Tibial nerve (tissue), 4 donors: ENCODE results near the gene FOXD1. TPM values are rescaled to one million over a fixed set of nuclear protein-coding genes. Genes with fewer than 3 reads are reported as not detected.

Experiments used
- DNase-seq, 2 donors: peaks; one replicate each; pipeline ENCODE4 v3.0.0-alpha.2; 2019; ENCODE audit warnings: low spot score in 2 of 2
- H3K27ac ChIP-seq, 4 donors: fragments of 200-600 bp; sonication (generic) in 3 of 4; one replicate each; pipeline ENCODE4 v1.5.1; 2017 to 2019; ENCODE audit warnings: mild to moderate bottlenecking in 1 of 4
- H3K27me3 ChIP-seq, 2 donors: fragments of 200-600 bp; sonication (generic) in 1 of 2; one replicate each; pipeline versions ENCODE4 v1.5.1 to v1.6.0; 2017 to 2019
- H3K36me3 ChIP-seq, 3 donors: fragments of 200-600 bp; sonication (generic); one replicate each; pipeline ENCODE4 v1.5.1; 2018 to 2019
- H3K4me1 ChIP-seq, 4 donors: fragments of 200-600 bp; sonication (generic) in 3 of 4; one replicate each; pipeline ENCODE4 v1.5.1; 2017 to 2019
- H3K4me3 ChIP-seq, 4 donors: fragments of 200-600 bp; sonication (generic) in 3 of 4; one replicate each; pipeline ENCODE4 v1.5.1; 2017 to 2019; ENCODE audit warnings: mild to moderate bottlenecking in 1 of 4, moderate library complexity in 1 of 4
- H3K9me3 ChIP-seq, 4 donors: fragments of 200-600 bp; sonication (generic) in 3 of 4; one replicate each; pipeline ENCODE4 v1.5.1; 2017 to 2019
- CTCF ChIP-seq, 5 experiments: fragments of 200-600 bp in 3 of 5; fragments of 450-650 bp in 2 of 5; sonication (generic) in 3 of 5; IDR thresholded peaks; one replicate each; pipeline ENCODE4 v1.5.1; 2016 to 2019; ENCODE audit warnings: antibody characterized with exemption in 5 of 5, mild to moderate bottlenecking in 3 of 5, moderate library complexity in 2 of 5
- EP300 ChIP-seq, 2 donors: sonication (generic); formaldehyde crosslinking; IDR thresholded peaks; one replicate each; pipeline ENCODE4 v1.6.1; 2017; ENCODE audit warnings: antibody characterized with exemption in 2 of 2, mild to moderate bottlenecking in 1 of 2
- POLR2A ChIP-seq, 2 donors: fragments of 450-650 bp; IDR thresholded peaks; one replicate each; pipeline ENCODE4 v1.6.1; 2017; ENCODE audit warnings: antibody characterized with exemption in 2 of 2, mild to moderate bottlenecking in 2 of 2, moderate library complexity in 2 of 2
- WGBS, 2 donors: methylation state at CpG; one replicate each; pipeline ENCODE4 v1.1.5; 2018; 5-methylcytosine and 5-hydroxymethylcytosine counted together
- total RNA-seq, 4 donors: library from RNA; depleted of rRNA; stranded (reverse); fragments of >200 nt; gene quantifications; one replicate each; pipeline ENCODE4 v1.1.0, GENCODE V29; 2016

The FOXD1 gene
- total RNA-seq, 4 donors from 2014 or later = 33.9 to 79.3 (median 58.3) TPM

GRCh38 chr5:73446631-73447529, 1.7 kb downstream of the FOXD1 start:
- WGBS, 2 donors = 1 to 3% methylated on average over 55 to 69 of the region's 119 CpGs
- peak overlapping the region; percentile 24 to 65 (median 44) for H3K4me3 ChIP-seq
- peak overlapping the region; percentile 38 to 83 (median 66) for H3K27ac ChIP-seq
- no peaks in the 10 kb centered on the region for H3K9me3 ChIP-seq
- peaks cover 4 to 87% of the 10 kb centered on the region in 2 donors for H3K27me3 ChIP-seq
- DNase-seq = no peak
- H3K36me3 ChIP-seq = no peaks in the 10 kb centered on the region
- no peak for TF ChIP-seq CTCF (IDR thresholded peaks at IDR 0.05)
- no peak for TF ChIP-seq POLR2A (IDR thresholded peaks at IDR 0.05)
- TF ChIP-seq EP300 (IDR thresholded peaks at IDR 0.05) = no peak
- H3K4me1 ChIP-seq = peaks cover 0 to 60% (median 10%) of the 10 kb centered on the region in 4 donors

- peaks cover 0 to 54% (median 7%) of the 10 kb centered on the region in 4 donors for H3K4me1 ChIP-seq
These were observed 2.6 kb downstream of the FOXD1 start for GRCh38 chr5:73445665-73446630.

GRCh38 chr5:73444499-73445438, 3.8 kb downstream of the FOXD1 start:
- H3K27ac ChIP-seq = peak overlapping the region; percentile 38 to 81 (median 64)
- 15 to 24% methylated on average over 43 of the region's 43 CpGs for WGBS, 2 donors
- no peak for TF ChIP-seq CTCF (IDR thresholded peaks at IDR 0.05)
- no peak for TF ChIP-seq EP300 (IDR thresholded peaks at IDR 0.05)
- TF ChIP-seq POLR2A (IDR thresholded peaks at IDR 0.05) = no peak
- H3K4me1 ChIP-seq = peaks cover 0 to 50% (median 7%) of the 10 kb centered on the region in 4 donors
- no peaks in the 10 kb centered on the region for H3K36me3 ChIP-seq
- peak overlapping the region; percentile 19 to 65 (median 35) for H3K4me3 ChIP-seq
- H3K27me3 ChIP-seq = peaks cover 4 to 85% of the 10 kb centered on the region in 2 donors
- H3K9me3 ChIP-seq = no peaks in the 10 kb centered on the region
- DNase-seq = no peak

More at GRCh38 chr5:73445665-73446630, 2.6 kb downstream of the FOXD1 start:
- no peak for DNase-seq
- Histone ChIP-seq H3K9me3 (no peaks in the 10 kb centered on the region), H3K27me3 (peaks cover 4 to 87% of the 10 kb centered on the region in 2 donors), H3K27ac (peak overlapping the region; percentile 38 to 83 (median 68)), H3K4me3 (peak overlapping the region; percentile 24 to 65 (median 35)), H3K36me3 (no peaks in the 10 kb centered on the region)
- TF ChIP-seq EP300 (IDR thresholded peaks at IDR 0.05) (no peak), CTCF (IDR thresholded peaks at IDR 0.05) (no peak), POLR2A (IDR thresholded peaks at IDR 0.05) (no peak)
- 14 to 17% methylated on average over 7 of the region's 7 CpGs for WGBS, 2 donors

- DNase-seq = no peak
- Histone ChIP-seq H3K9me3 (no peaks in the 10 kb centered on the region), H3K27ac (peak overlapping the region; percentile 38 to 81 (median 64)), H3K36me3 (no peaks in the 10 kb centered on the region), H3K27me3 (peaks cover under 1 to 86% of the 10 kb centered on the region in 2 donors), H3K4me3 (peak overlapping the region; percentile 9 to 65 (median 20)), H3K4me1 (peaks cover 0 to 44% (median 5%) of the 10 kb centered on the region in 4 donors)
- TF ChIP-seq EP300 (IDR thresholded peaks at IDR 0.05) = no peak
- 11 to 16% methylated on average over 39 of the region's 39 CpGs for WGBS, 2 donors
These were observed 4.6 kb downstream of the FOXD1 start for GRCh38 chr5:73443829-73444498.
